ENCODE data around the gene PDXDC1.
"Not testable (repeated sequence)": the region's sequence is repeated elsewhere in the genome, so short reads cannot be mapped to it uniquely, and the experiment has no call there.

The PDXDC1 gene

DNA sequence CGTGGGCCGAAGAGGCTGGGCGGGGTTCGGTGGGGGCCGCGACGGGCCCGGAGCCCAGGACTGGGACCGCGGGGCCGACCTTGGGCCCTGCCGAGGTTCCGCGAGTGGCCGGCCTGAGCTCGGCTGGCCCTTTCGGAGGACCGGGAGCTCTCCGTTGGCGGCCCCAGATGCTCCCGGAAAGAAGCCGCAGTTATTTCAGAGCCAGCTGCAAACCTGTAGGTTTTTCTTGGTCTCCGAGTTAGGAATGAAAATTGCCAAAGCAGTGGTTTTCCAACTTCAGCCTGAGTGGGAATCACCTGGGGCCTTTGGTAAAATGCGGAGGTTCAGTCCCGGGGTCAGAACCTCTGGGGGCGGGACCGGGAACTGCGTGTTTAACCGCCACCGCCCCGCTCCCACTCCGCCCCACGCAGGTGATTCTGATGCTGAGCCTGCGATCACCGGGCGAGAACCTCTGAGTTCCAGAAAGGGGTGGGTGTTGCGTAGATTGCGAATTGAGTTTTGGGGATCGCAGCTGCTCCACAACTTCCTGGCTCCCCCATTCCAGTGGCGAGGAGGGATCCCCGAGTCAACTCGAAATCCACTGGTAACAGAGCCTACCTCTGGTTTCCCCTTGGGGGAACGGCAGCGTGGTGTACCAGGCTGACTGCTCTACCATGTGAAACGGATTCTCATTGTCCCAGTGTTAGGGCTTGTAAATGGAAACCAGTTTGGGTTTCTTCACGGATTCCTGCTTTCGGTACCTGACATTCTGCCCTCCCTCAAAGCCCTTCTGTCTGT is 780 bp downstream of the PDXDC1 start:
- DNase-seq, result peak; percentile 59

DNA sequence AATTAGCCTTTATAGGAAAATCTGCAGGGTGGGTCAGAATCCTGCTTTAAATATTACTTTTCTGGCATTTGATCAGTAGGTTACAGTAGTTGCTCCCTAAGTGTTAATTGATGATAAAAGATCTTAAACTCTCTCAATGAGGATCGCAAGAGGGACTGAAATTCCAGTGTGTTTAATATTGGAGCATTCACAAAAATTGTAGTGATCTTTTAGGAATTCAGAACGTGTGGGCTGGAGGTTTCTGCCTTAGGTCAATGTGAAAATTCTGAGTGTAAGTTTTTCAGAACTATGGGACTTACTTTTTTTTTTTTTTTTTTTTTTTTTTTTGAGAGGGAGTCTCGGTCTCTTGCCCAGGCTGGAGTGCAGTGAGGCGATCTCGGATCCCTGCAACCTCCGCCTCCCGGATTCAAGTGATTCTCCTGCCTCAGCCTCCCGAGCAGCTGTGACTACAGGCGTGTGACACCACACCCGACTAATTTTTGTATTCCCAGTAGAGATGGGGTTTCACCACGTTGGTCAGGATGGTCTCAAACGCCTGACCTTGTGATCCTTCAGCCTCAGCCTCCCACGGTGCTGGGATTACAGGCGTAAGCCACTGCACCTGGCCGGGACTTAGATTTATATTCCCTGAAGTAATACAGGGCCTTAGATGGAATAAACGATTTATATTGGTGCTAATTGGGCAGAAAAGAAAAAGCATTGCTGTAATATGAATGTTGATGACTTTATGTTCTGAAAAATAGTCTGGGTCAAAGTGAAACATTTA is 2.3 kb downstream of the PDXDC1 start:
- not testable (repeated sequence) for DNase-seq

GRCh38 chr16:14978281-14978680 is 3.5 kb downstream of the PDXDC1 start:
- not testable (repeated sequence) for DNase-seq

- DNase-seq, result not testable (repeated sequence)
Measured at GRCh38 chr16:14978908-14979307, 4.1 kb downstream of the PDXDC1 start.

- DNase-seq, result not testable (repeated sequence)
Measured at GRCh38 chr16:14981234-14981633, 6.4 kb downstream of the PDXDC1 start.

GRCh38 chr16:14982521-14982920 is 7.7 kb downstream of the PDXDC1 start:
- not testable (repeated sequence) for DNase-seq

DNA sequence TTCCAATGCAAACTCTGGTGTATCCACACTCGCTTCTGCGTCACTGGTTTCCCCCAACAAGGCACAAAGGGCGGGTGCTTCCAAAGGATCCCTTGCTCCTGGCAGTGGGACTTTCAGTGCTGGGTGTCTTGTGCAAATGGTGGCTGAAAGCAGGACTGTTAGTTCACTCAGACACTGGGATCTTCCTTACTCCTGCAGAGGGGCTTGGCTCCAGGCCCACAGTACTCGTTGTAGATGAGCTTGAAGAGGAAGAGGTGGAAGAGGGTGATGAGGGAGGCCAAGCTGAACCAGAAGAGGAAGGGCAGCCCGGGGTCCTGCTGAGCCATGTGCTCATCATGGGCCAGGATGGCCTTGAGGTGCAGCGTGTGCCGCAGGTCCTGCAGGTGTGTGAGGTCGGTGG is 13.3 kb downstream of the PDXDC1 start:
- DNase-seq, result not testable (repeated sequence)

DNA sequence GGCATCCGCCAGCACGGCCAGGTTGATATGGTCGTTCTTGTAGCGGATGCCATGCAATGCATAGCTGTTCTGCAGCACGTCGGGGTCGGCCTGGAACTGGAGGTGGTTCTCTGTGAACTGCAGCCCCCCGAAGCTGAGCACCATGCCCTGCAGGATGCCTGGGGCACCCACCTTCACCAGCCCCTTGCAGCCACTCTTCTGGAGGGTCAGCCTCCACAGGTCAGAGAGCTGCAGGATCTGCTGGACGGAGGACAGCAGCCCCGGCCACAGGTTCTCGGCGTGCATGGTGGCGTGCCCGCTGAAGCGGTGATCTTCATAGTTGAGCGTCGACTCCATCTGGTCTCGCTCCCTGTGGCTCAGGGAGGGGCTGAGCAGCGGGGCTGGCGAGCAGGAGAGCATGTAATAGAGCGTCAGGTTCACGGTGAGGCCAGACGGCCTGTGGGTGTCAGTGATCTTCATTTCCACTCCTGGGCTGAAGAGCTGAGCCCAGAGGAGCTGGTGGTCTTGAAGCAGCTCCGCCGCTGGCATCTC is 13.9 kb downstream of the PDXDC1 start:
- not testable (repeated sequence) for DNase-seq

GRCh38 chr16:14989291-14990281 is 14.8 kb downstream of the PDXDC1 start:
- not testable (repeated sequence) for DNase-seq

GRCh38 chr16:14993277-14994151 is 18.7 kb downstream of the PDXDC1 start:
- not testable (repeated sequence) for DNase-seq

GRCh38 chr16:14996702-14997101 is 21.9 kb downstream of the PDXDC1 start:
- not testable (repeated sequence) for DNase-seq

GRCh38 chr16:14998300-14998699 is 23.5 kb downstream of the PDXDC1 start:
- DNase-seq, result not testable (repeated sequence)

DNA sequence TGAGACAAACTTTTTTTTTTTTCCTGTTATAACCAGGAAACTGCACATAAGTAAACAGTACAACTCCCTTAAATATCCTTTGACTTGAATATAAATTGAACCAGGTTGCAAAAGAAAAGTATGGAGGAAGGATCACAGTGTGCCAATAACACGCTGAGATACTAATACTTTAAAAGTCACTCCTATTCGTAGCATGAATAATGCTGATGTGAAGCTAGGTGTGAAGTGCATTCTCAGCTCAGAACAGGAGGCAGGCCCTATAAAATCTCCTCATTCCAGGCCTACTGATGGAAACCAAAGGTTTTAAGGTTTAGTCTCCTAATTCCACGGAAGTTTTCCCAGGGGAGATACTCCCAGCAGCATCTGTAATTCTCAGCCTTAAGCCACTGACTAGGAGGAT is 25.0 kb downstream of the PDXDC1 start:
- not testable (repeated sequence) for DNase-seq

- DNase-seq, result not testable (repeated sequence)
Measured at GRCh38 chr16:15002448-15002847, 27.6 kb downstream of the PDXDC1 start.

GRCh38 chr16:15005357-15006132 is 30.7 kb downstream of the PDXDC1 start:
- not testable (repeated sequence) for DNase-seq

GRCh38 chr16:15008647-15009046 is 33.8 kb downstream of the PDXDC1 start:
- not testable (repeated sequence) for DNase-seq

DNA sequence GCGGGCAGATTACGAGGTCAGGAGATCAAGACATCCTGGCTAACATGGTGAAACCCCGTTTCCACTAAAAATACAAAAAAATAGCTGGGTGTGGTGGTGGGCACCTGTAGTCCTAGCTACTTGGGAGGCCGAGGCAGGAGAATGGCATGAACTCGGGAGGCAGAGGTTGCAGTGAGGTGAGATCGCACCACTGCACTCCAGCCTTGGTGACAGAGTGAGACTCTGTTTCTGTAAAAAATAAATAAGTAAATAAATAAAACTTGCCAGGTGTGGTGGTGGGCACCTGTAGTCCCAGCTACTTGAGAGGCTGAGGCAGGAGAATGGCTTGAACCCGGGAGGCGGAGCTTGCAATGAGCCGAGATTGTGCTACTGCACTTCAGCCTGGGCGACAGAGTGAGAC is 38.1 kb downstream of the PDXDC1 start:
- DNase-seq, result not testable (repeated sequence)

DNA sequence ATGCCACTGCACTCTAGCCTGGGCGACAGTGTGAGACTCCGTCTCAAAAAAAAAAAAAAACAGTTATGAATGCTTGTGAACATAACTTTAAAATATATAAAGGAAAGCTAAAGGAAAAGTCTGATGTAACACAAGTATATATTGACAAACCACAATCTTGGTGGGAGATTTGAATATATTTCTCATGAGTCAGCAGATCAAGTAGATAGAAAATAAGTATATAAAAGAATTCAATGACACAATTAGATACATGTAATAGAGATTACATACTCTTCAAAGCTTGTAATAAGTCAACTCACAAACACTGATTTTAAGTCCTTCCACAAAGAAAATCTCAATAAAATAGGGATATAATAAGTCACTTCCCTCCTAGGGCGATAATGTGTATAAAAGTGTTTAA is 40.8 kb downstream of the PDXDC1 start:
- DNase-seq, result not testable (repeated sequence)

GRCh38 chr16:15016354-15016753 is 41.5 kb downstream of the PDXDC1 start:
- DNase-seq, result not testable (repeated sequence)

DNA sequence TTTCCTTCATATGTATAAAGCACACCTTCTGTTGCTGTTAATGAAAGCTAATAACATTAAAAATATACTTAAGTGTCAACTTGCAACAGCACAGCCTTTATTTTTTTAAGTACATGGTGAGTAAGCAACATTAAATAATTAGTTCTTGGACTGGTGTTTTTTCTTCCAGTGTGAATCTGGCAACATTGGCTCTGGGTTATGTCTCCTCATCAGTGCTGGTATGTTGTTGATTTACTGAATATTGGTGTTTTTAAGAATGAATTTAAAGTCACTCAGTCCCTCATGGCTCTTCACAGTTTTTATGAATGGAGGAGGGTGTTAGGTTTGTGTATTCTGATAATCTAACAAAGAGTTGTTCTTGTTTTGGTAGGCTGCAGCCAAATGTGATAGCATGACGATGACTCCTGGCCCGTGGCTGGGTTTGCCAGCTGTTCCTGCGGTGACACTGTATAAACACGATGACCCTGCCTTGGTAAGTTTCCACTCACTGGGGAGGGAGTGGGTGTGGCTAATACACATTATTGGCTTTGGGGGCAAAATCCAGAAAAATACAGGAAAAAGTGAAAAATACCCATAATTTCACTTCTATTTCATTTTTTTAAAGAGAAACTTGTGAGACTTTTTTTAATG is 42.2 kb downstream of the PDXDC1 start:
- DNase-seq, result not testable (repeated sequence)
